ENCODE measurements around the gene ZNF384.
A peak's percentile ranks its signal among the peaks of the same experiment; 100 is the strongest.

ZNF384 gene

GRCh38 chr12:6620885-6621274 is 68.3 kb downstream of the ZNF384 start:
- Histone ChIP-seq H3K4me3 (ENCODE audit: low read length) (no peak overlapping the region; the same call in 1 of the 2 replicates), H3K36me3 (ENCODE audit: control insufficient read depth, insufficient read depth, low read length) (no peaks in the 10 kb centered on the region), H3K27me3 (ENCODE audit: control insufficient read depth, insufficient read depth, low read length) (peaks cover 2% of the 10 kb centered on the region; the same call in 1 of the 2 replicates), H3K4me1 (ENCODE audit: control insufficient read depth, insufficient read depth, low read length) (peaks cover 8% of the 10 kb centered on the region), H3K9me3 (ENCODE audit: control insufficient read depth, insufficient read depth, low read length) (no peaks in the 10 kb centered on the region), H3K27ac (ENCODE audit: low read length) (no peak overlapping the region)
- DNase-seq (ENCODE audit: low read depth, low spot score): no peak
- WGBS (ENCODE audit: insufficient coverage, insufficient read length): no CpG with 5 or more reads among the region's 29 CpGs

- no peak for DNase-seq (ENCODE audit: low read depth, low spot score)
- Histone ChIP-seq H3K4me3 (ENCODE audit: low read length) (peak overlapping the region; percentile 12; the same call in 1 of the 2 replicates), H3K9me3 (ENCODE audit: control insufficient read depth, insufficient read depth, low read length) (no peaks in the 10 kb centered on the region), H3K27ac (ENCODE audit: low read length) (no peak overlapping the region), H3K36me3 (ENCODE audit: control insufficient read depth, insufficient read depth, low read length) (no peaks in the 10 kb centered on the region), H3K4me1 (ENCODE audit: control insufficient read depth, insufficient read depth, low read length) (peaks cover 8% of the 10 kb centered on the region), H3K27me3 (ENCODE audit: control insufficient read depth, insufficient read depth, low read length) (peaks cover 2% of the 10 kb centered on the region; the same call in 1 of the 2 replicates)
- WGBS (ENCODE audit: insufficient coverage, insufficient read length): no CpG with 5 or more reads among the region's 88 CpGs
Observed at GRCh38 chr12:6620137-6620884, 68.9 kb downstream of the ZNF384 start.

- Histone ChIP-seq H3K9me3 (ENCODE audit: control insufficient read depth, insufficient read depth, low read length) (no peaks in the 10 kb centered on the region), H3K27ac (ENCODE audit: low read length) (no peak overlapping the region), H3K4me3 (ENCODE audit: low read length) (no peak overlapping the region), H3K4me1 (ENCODE audit: control insufficient read depth, insufficient read depth, low read length) (peaks cover 11% of the 10 kb centered on the region), H3K36me3 (ENCODE audit: control insufficient read depth, insufficient read depth, low read length) (no peaks in the 10 kb centered on the region), H3K27me3 (ENCODE audit: control insufficient read depth, insufficient read depth, low read length) (peaks cover 2% of the 10 kb centered on the region; the same call in 1 of the 2 replicates)
- DNase-seq (ENCODE audit: low read depth, low spot score): no peak
- WGBS (ENCODE audit: insufficient coverage, insufficient read length): no CpG with 5 or more reads among the region's 5 CpGs
Observed at GRCh38 chr12:6618483-6619225, 70.5 kb downstream of the ZNF384 start.
